GM19397 (cell line): ENCODE measurements around the gene FUT3.
"Not testable (repeated sequence)": the region's sequence is repeated elsewhere in the genome, so short reads cannot be mapped to it uniquely, and the experiment has no call there.

Experiments used
- ATAC-seq: cut with Tn5 transposase; IDR thresholded peaks from one replicate; pipeline ENCODE4 v1.9.1; 2021; ENCODE audit warnings: mild to moderate bottlenecking, moderate library complexity; ENCODE audit not compliant: unreplicated experiment

The FUT3 gene

GRCh38 chr19:5882421-5882968 lies 31.2 kb upstream of the FUT3 start:
- no peak for ATAC-seq

GRCh38 chr19:5881543-5882299 lies 30.5 kb upstream of the FUT3 start:
- ATAC-seq: no peak

GRCh38 chr19:5880604-5881078 lies 29.4 kb upstream of the FUT3 start:
- ATAC-seq: no peak

GRCh38 chr19:5880196-5880595 lies 28.9 kb upstream of the FUT3 start:
- no peak for ATAC-seq

GRCh38 chr19:5877882-5878281 lies 26.6 kb upstream of the FUT3 start:
- no peak for ATAC-seq

- no peak for ATAC-seq
These were observed 26.2 kb upstream of the FUT3 start for GRCh38 chr19:5877427-5877826.

- ATAC-seq: not testable (repeated sequence)
These were observed 23.2 kb upstream of the FUT3 start for GRCh38 chr19:5874496-5874895.

- ATAC-seq: no peak
These were observed 22.5 kb upstream of the FUT3 start for GRCh38 chr19:5873617-5874199.

- no peak for ATAC-seq
These were observed 19.7 kb upstream of the FUT3 start for GRCh38 chr19:5870986-5871394.

GRCh38 chr19:5867201-5868136 lies 16.2 kb upstream of the FUT3 start:
- ATAC-seq: no peak

GRCh38 chr19:5865772-5866171 lies 14.5 kb upstream of the FUT3 start:
- ATAC-seq: no peak

GRCh38 chr19:5864725-5865486 lies 13.7 kb upstream of the FUT3 start:
- ATAC-seq: no peak

- ATAC-seq: no peak
These were observed 12.9 kb upstream of the FUT3 start for GRCh38 chr19:5864013-5864720.

GRCh38 chr19:5863030-5863665 lies 11.9 kb upstream of the FUT3 start:
- no peak for ATAC-seq

- ATAC-seq: no peak
These were observed 6.2 kb upstream of the FUT3 start for GRCh38 chr19:5857203-5858081.

GRCh38 chr19:5855151-5855550 lies 3.9 kb upstream of the FUT3 start:
- not testable (repeated sequence) for ATAC-seq

- ATAC-seq: not testable (repeated sequence)
These were observed 2.9 kb upstream of the FUT3 start for GRCh38 chr19:5854121-5854520.

- no peak for ATAC-seq
These were observed 431 bp downstream of the FUT3 start for GRCh38 chr19:5850743-5851293.
